Ishikawa (cell line): ENCODE results near the gene EPS8L3.

Experiments
- CEBPB ChIP-seq: IDR thresholded peaks from 2 replicates; pipeline ENCODE4 v1.6.1; 2012
- CREB1 ChIP-seq: IDR thresholded peaks from 2 replicates; pipeline ENCODE4 v1.6.1; 2012; ENCODE audit warnings: low read depth
- EGR1 ChIP-seq: IDR thresholded peaks from 2 replicates; pipeline ENCODE4 v1.6.1; 2012
- EP300 ChIP-seq: IDR thresholded peaks from 2 replicates; pipeline ENCODE4 v1.6.1; 2012; ENCODE audit warnings: borderline replicate concordance
- FOXM1 ChIP-seq: IDR thresholded peaks from 2 replicates; pipeline ENCODE4 v1.6.1; 2012; ENCODE audit warnings: low read depth, borderline replicate concordance
- NFIC ChIP-seq: IDR thresholded peaks from 2 replicates; pipeline ENCODE4 v1.6.1; 2012
- RAD21 ChIP-seq: IDR thresholded peaks from 2 replicates; pipeline ENCODE4 v1.6.1; 2012; ENCODE audit warnings: low read depth
- REST ChIP-seq: IDR thresholded peaks from 2 replicates; pipeline ENCODE4 v1.6.1; 2012; ENCODE audit warnings: low read depth, mild to moderate bottlenecking
- TAF1 ChIP-seq: IDR thresholded peaks from 2 replicates; pipeline ENCODE4 v1.6.1; 2012; ENCODE audit warnings: low read depth, mild to moderate bottlenecking
- TCF12 ChIP-seq: IDR thresholded peaks from 2 replicates; pipeline ENCODE4 v1.6.1; 2012; ENCODE audit warnings: low read depth
- TEAD4 ChIP-seq: IDR thresholded peaks from 2 replicates; pipeline ENCODE4 v1.6.1; 2012
- USF1 ChIP-seq: IDR thresholded peaks from 2 replicates; pipeline ENCODE4 v1.6.1; 2012
- YY1 ChIP-seq: IDR thresholded peaks from 2 replicates; pipeline ENCODE4 v1.6.1; 2012; ENCODE audit warnings: low read depth

- TF ChIP-seq TEAD4 (no peak), TAF1 (no peak), CEBPB (no peak), EP300 (no peak), CREB1 (no peak), TCF12 (no peak), USF1 (no peak), REST (no peak), FOXM1 (no peak), RAD21 (no peak), NFIC (no peak), EGR1 (no peak), YY1 (no peak)
Observed at GRCh38 chr1:109733236-109733870, 30.4 kb downstream of the EPS8L3 start.
